ENCODE data around the gene TMEM106B. TPM values are rescaled to one million over a fixed set of nuclear protein-coding genes. Genes with fewer than 3 reads are reported as not detected.

The TMEM106B gene
- total RNA-seq, 1 experiment from 2014 or later, result 33.7 TPM

GRCh38 chr7:12210179-12211053 lies 678 bp upstream of the TMEM106B start:
- H3K4me1 Mint-ChIP-seq (ENCODE audit: insufficient read depth, unreplicated experiment), result peaks cover 15% of the 10 kb centered on the region
- H3K27ac Mint-ChIP-seq (ENCODE audit: low read depth, unreplicated experiment), result peak overlapping the region; percentile 84
- no peak for DNase-seq (ENCODE audit: unreplicated experiment)
- H3K4me3 Mint-ChIP-seq (ENCODE audit: unreplicated experiment), result peak overlapping the region; percentile 90
- intact Hi-C loops (cut with micrococcal nuclease), result loop anchor here (1.0 to 2.0 kb wide), 2 partner anchors 112 to 143 kb away; no protein-coding TSS in a partner anchor
- H3K9me3 Mint-ChIP-seq (ENCODE audit: unreplicated experiment), result no peaks in the 10 kb centered on the region
- BruUV-seq (replicated peaks), result TSS peak; percentile 95
- ChIA-PET CTCF (interaction anchor here (0.6 to 2.0 kb wide), 8 partner anchors 13 to 275 kb away, joined by 3 to 8 read pairs (median 4); no protein-coding TSS in a partner anchor), POLR2A (interaction anchor here (0.6 to 3.4 kb wide), 26 partner anchors 11 to 1270 kb away, joined by 3 to 25 read pairs (median 4); partner anchors contain the start of gene VWDE)
- H3K36me3 Mint-ChIP-seq (ENCODE audit: insufficient read depth, unreplicated experiment), result peaks cover 8% of the 10 kb centered on the region
- H3K27me3 Mint-ChIP-seq (ENCODE audit: insufficient read depth, unreplicated experiment), result peaks cover 31% of the 10 kb centered on the region
- no peak for TF ChIP-seq CTCF (IDR thresholded peaks at IDR 0.05; ENCODE audit: unreplicated experiment)

- peak; percentile 41 for DNase-seq (ENCODE audit: unreplicated experiment)
- peak overlapping the region; percentile 84 for H3K27ac Mint-ChIP-seq (ENCODE audit: low read depth, unreplicated experiment)
- peaks cover 20% of the 10 kb centered on the region for H3K4me1 Mint-ChIP-seq (ENCODE audit: insufficient read depth, unreplicated experiment)
- H3K4me3 Mint-ChIP-seq (ENCODE audit: unreplicated experiment), result peak overlapping the region; percentile 90
- POLR2A ChIA-PET, result interaction anchor here (0.5 to 3.4 kb wide), 18 partner anchors 12 to 1313 kb away, joined by 3 to 25 read pairs (median 5); partner anchors contain the start of gene VWDE
- H3K9me3 Mint-ChIP-seq (ENCODE audit: unreplicated experiment), result no peaks in the 10 kb centered on the region
- peaks cover 21% of the 10 kb centered on the region for H3K27me3 Mint-ChIP-seq (ENCODE audit: insufficient read depth, unreplicated experiment)
- TF ChIP-seq CTCF (IDR thresholded peaks at IDR 0.05; ENCODE audit: unreplicated experiment), result no peak
- TSS peak; percentile 52 for BruUV-seq (replicated peaks)
- H3K36me3 Mint-ChIP-seq (ENCODE audit: insufficient read depth, unreplicated experiment), result peaks cover 8% of the 10 kb centered on the region
- intact Hi-C loops (cut with micrococcal nuclease), result loop anchor here (1.0 to 2.0 kb wide), 2 partner anchors 111 to 145 kb away; no protein-coding TSS in a partner anchor
- CTCF ChIA-PET, result interaction anchor here (0.6 to 2.0 kb wide), 5 partner anchors 28 to 214 kb away, joined by 3 to 8 read pairs (median 3); no protein-coding TSS in a partner anchor
Measured at GRCh38 chr7:12211711-12212485, 804 bp downstream of the TMEM106B start.

GRCh38 chr7:12217311-12217710 lies 6.2 kb downstream of the TMEM106B start:
- H3K4me1 Mint-ChIP-seq (ENCODE audit: insufficient read depth, unreplicated experiment), result peaks cover 15% of the 10 kb centered on the region
- POLR2A ChIA-PET, result no interaction called here
- DNase-seq (ENCODE audit: unreplicated experiment), result no peak
- H3K36me3 Mint-ChIP-seq (ENCODE audit: insufficient read depth, unreplicated experiment), result peaks cover 55% of the 10 kb centered on the region
- peak overlapping the region; percentile 3 for H3K27ac Mint-ChIP-seq (ENCODE audit: low read depth, unreplicated experiment)
- H3K9me3 Mint-ChIP-seq (ENCODE audit: unreplicated experiment), result no peaks in the 10 kb centered on the region
- H3K4me3 Mint-ChIP-seq (ENCODE audit: unreplicated experiment), result no peak overlapping the region
- no peaks in the 10 kb centered on the region for H3K27me3 Mint-ChIP-seq (ENCODE audit: insufficient read depth, unreplicated experiment)
- CTCF ChIA-PET, result interaction anchor here (1.0 to 2.3 kb wide), 2 partner anchors 105 to 150 kb away, joined by 5 to 9 read pairs; no protein-coding TSS in a partner anchor
- no TSS peak for BruUV-seq (replicated peaks)
- no peak for TF ChIP-seq CTCF (IDR thresholded peaks at IDR 0.05; ENCODE audit: unreplicated experiment)
- intact Hi-C loops (cut with micrococcal nuclease), result no loop called here
